K562 (cell line): ENCODE results near the gene COX20. TPM values are rescaled to one million over a fixed set of nuclear protein-coding genes. Genes with fewer than 3 reads are reported as not detected.

ENCODE experiments used
- ATF3 ChIP-seq, 2 experiments: fragments of 450-650 bp in 1 of 2; sonication (generic) in 1 of 2; formaldehyde crosslinking in 1 of 2; IDR thresholded peaks in 1 of 2; conservative IDR thresholded peaks in 1 of 2; 2 replicates each; pipeline versions ENCODE4 v1.6.1 to v1.8.1; 2016 to 2023; ENCODE audit warnings: mild to moderate bottlenecking in 2 of 2, moderate library complexity in 2 of 2, inconsistent platforms in 1 of 2, missing genetic modification reagents in 1 of 2
- CXXC5 ChIP-seq: fragments of 250-450 bp; sonication (Bioruptor Pico); IDR thresholded peaks from 2 replicates; pipeline ENCODE4 v1.8.0; 2022; ENCODE audit warnings: inconsistent platforms, mild to moderate bottlenecking, moderate library complexity
- IRF1 ChIP-seq: sonication (generic); formaldehyde crosslinking; IDR thresholded peaks from 2 replicates; pipeline ENCODE4 v1.8.0; 2022; ENCODE audit warnings: missing genetic modification reagents, mild to moderate bottlenecking, borderline replicate concordance
- PHF21A ChIP-seq: fragments of 450-650 bp; IDR thresholded peaks from 2 replicates; pipeline ENCODE4 v1.6.1; 2017; ENCODE audit warnings: low read depth, borderline replicate concordance
- POLR2A ChIP-seq: fragments of 450-650 bp; conservative IDR thresholded peaks from 2 replicates; pipeline ENCODE4 v1.6.1; 2016
- POLR2AphosphoS5 ChIP-seq: IDR thresholded peaks from 2 replicates; pipeline ENCODE4 v1.6.1; 2011; ENCODE audit warnings: mild to moderate bottlenecking, low read depth, low read length, moderate library complexity; ENCODE audit not compliant: control insufficient read depth, insufficient read depth
- SAFB ChIP-seq: fragments of 200-400 bp; formaldehyde crosslinking; IDR thresholded peaks from 2 replicates; pipeline ENCODE4 v1.6.1; 2017; ENCODE audit warnings: low read depth, low read length, borderline replicate concordance
- TFAM ChIP-seq: fragments of 250-450 bp; sonication (Bioruptor Pico); conservative IDR thresholded peaks from 2 replicates; pipeline ENCODE4 v1.5.0; 2021; ENCODE audit warnings: mild to moderate bottlenecking, moderate library complexity
- polyA plus RNA-seq, 8 experiments: library from polyadenylated mRNA; depleted of rRNA in 4 of 8; stranded (reverse) in 5 of 8; unstranded in 3 of 8; fragments of >200 nt; fragmentation: Nextera tagmentation in 2 of 8; fragmentation: Illumina TruSeq in 1 of 8; extraction: Ambion mirVana in 2 of 8; extraction: Trizol in 1 of 8; gene quantifications; 2 replicates each; pipeline versions ENCODE4 v1.2.1 to v1.2.3, GENCODE V29; 2011 to 2014; ENCODE audit warnings: inconsistent platforms in 1 of 8, missing spikeins in 1 of 8
- total RNA-seq, 7 experiments: library from RNA; depleted of rRNA in 6 of 7; stranded (reverse); fragments of >200 nt in 6 of 7; fragmentation: Illumina TruSeq in 2 of 7; extraction: Trizol in 2 of 7; gene quantifications; 2 replicates each; pipeline versions ENCODE4 v1.2.1 to v1.2.3, GENCODE V29; 2011 to 2021; ENCODE audit warnings: low replicate concordance in 1 of 7

COX20 gene
- total and polyA plus RNA-seq, 9 of the 15 experiments (the other 6 are each of a cell fraction or from before 2014, with no cell fraction given), result 41.5 to 192 (median 84.3) TPM

DNA sequence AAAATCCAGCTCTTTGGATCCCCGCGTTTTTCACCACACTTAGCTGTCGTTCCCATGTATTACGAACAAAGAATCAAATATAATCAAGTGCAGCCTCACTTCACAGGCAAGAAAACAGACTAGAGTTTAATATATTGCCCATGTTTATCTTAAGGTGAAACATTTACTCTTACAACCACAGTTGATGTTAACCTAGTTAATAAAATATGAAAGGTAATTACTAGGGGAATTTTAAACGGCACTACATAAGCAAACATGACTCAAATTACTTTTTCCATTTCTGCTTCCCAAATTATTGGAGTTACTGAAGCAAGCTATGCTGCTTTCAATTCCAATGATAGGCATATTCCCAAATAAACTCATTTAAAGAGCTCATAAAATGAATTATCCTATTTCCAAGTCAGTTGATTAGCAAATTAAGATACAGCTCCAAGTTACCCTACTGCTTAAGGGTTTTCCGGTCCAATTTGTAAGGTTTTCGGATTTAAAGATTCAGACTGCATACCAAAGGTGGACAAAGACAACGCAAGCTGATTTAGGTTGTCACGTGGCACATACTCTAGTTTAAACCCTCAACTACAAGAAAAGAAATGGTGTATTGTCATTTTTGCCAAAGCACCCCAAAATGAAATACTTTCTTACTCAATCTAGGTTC, 5.9 kb downstream of the COX20 start (continued):
- TF ChIP-seq PHF21A (no peak), POLR2AphosphoS5 (peak; percentile 26; the same call in 1 of the 2 replicates), POLR2A (peak; percentile 26; the same call in 1 of the 2 replicates), CXXC5 (CRISPR knock-in tag) (no peak), ATF3 (IDR thresholded peaks at IDR 0.05) (no peak), ATF3 (CRISPR knock-in tag; conservative IDR thresholded peaks at IDR 0.05) (no peak), IRF1 (no peak), SAFB (no peak), TFAM (CRISPR knock-in tag) (no peak)
